ENCODE measurements around the gene EFCAB8.
"Not testable (repeated sequence)": the region's sequence is repeated elsewhere in the genome, so short reads cannot be mapped to it uniquely, and the experiment has no call there.

EFCAB8 gene

DNA sequence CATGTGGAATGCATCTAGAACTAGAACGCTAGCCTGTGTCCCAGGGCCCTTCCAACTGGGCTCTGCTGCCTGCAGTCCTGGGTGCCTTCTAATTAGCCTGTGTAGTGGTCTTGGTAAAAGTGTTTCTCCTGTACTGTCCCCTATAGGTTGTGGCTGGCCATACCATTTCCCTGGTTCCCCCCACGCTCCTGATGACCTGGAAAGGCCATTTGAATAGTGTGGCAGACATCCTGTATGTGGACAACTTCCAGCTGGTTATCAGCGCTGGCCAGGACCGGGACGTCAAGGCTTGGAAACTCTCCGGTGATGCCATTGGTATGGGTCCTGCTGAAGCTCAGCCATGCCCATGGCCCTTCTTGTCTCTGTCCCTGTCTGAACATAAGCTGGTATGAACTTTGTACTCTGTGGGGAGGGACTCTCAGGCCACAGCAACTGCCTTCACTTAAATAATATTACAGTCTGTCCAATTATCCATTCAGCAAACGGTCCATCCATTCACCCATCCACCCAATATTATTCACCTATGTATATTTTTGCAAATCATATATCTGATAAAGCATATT lies 84.8 kb downstream of the EFCAB8 start:
- no peak for DNase-seq (ENCODE audit: low read depth)
- TF ChIP-seq MYC (IDR thresholded peaks at IDR 0.05; ENCODE audit: low read depth, low read length) (no peak), CTCF (IDR thresholded peaks at IDR 0.05; ENCODE audit: low read depth, low read length) (no peak), POLR2A (IDR thresholded peaks at IDR 0.05; ENCODE audit: extremely low read depth, insufficient read length) (no peak), MAX (IDR thresholded peaks at IDR 0.05; ENCODE audit: low read depth, low read length) (no peak)
- no peak overlapping the region for H3K4me3 ChIP-seq (ENCODE audit: low read depth, low read length)

- H3K4me3 ChIP-seq (ENCODE audit: low read depth, low read length), result no peak overlapping the region
- TF ChIP-seq MYC (IDR thresholded peaks at IDR 0.05; ENCODE audit: low read depth, low read length) (no peak), CTCF (IDR thresholded peaks at IDR 0.05; ENCODE audit: low read depth, low read length) (peak; percentile 56), MAX (IDR thresholded peaks at IDR 0.05; ENCODE audit: low read depth, low read length) (no peak), POLR2A (IDR thresholded peaks at IDR 0.05; ENCODE audit: extremely low read depth, insufficient read length) (no peak)
- peak; percentile 52 for DNase-seq (ENCODE audit: low read depth)
Observed at GRCh38 chr20:32945710-32946221, 87.0 kb downstream of the EFCAB8 start.

DNA sequence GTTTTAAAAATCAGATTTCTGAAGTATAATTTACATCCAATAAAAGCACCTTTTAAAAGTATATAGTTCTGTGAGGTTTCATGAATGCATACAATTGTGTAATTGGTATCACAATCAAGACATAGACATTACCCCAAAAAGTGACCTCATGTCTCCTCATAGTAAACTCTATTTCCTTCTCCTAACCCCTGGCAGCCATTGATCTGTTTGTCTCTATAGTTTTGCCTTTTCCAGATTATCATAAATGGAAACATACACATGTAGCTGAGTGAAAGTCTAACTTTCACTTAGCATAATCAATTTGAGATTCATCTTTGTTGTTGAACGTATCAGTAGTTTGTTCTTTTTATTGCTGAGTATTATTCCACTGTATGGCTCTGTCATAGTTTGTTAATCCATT lies 87.9 kb downstream of the EFCAB8 start:
- H3K4me3 ChIP-seq (ENCODE audit: low read depth, low read length), result no peak overlapping the region
- TF ChIP-seq CTCF (IDR thresholded peaks at IDR 0.05; ENCODE audit: low read depth, low read length) (no peak), POLR2A (IDR thresholded peaks at IDR 0.05; ENCODE audit: extremely low read depth, insufficient read length) (no peak), MYC (IDR thresholded peaks at IDR 0.05; ENCODE audit: low read depth, low read length) (no peak), MAX (IDR thresholded peaks at IDR 0.05; ENCODE audit: low read depth, low read length) (no peak)
- no peak for DNase-seq (ENCODE audit: low read depth)

DNA sequence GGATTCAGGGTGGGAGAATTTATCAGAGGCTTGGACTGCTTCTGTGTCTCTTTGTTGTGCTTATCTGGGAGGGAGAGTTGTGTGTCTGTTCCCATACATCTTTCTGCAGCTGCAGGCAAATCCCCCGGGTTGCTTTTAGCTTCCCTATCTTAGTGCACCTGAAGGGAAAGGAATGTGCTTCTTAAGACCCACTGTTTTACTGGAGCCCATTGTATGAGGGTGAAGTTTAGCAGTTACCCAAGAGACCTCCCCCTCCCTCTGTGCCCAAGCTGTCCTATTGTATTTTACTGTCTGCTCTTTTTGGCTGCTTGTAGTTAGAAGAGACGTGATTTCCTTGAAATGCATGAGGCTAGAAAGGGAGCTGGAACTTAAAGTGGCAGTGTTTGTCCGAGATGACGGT lies 91.8 kb downstream of the EFCAB8 start:
- DNase-seq (ENCODE audit: low read depth); H3K4me3 ChIP-seq (ENCODE audit: low read depth, low read length): not testable (repeated sequence)

DNA sequence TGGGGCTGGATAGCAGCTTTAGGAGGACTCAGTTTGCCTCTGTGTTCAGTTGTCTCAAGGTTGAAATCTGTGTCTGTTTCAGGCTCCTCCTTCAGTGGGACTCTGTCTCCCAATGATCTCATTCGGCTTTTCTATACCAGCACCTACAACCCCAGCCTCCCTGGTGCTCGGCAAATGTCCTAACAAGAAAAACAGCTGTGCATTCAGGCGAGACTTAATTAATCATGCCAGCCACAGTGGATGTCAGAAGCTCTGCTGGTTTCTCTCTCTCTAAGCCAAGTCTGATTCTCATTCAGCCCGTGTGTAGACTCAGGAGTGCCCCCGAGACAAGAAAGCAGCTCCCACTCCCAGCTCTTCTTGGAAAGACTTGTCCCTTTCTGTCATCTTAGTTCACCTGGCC lies 98.7 kb downstream of the EFCAB8 start:
- no peak for DNase-seq (ENCODE audit: low read depth)
- no peak overlapping the region for H3K4me3 ChIP-seq (ENCODE audit: low read depth, low read length)
- TF ChIP-seq MAX (IDR thresholded peaks at IDR 0.05; ENCODE audit: low read depth, low read length) (no peak), POLR2A (IDR thresholded peaks at IDR 0.05; ENCODE audit: extremely low read depth, insufficient read length) (no peak), CTCF (IDR thresholded peaks at IDR 0.05; ENCODE audit: low read depth, low read length) (no peak), MYC (IDR thresholded peaks at IDR 0.05; ENCODE audit: low read depth, low read length) (no peak)

GRCh38 chr20:32958574-32958973 lies 99.9 kb downstream of the EFCAB8 start:
- DNase-seq (ENCODE audit: low read depth), result no peak
- no peak for TF ChIP-seq MYC (IDR thresholded peaks at IDR 0.05; ENCODE audit: low read depth, low read length)

More at GRCh38 chr20:32958574-32958973, 99.9 kb downstream of the EFCAB8 start:
- H3K4me3 ChIP-seq (ENCODE audit: low read depth, low read length), result no peak overlapping the region

Measured in NB4 (cell line).